Endodermal cell (in vitro differentiated cells): Measurements from ENCODE around the gene ASCL1. TPM values are rescaled to one million over a fixed set of nuclear protein-coding genes. Genes with fewer than 3 reads are reported as not detected.

Experiments
- DNase-seq: peaks from one replicate; pipeline ENCODE4 v3.0.0-alpha.2; 2017
- H3K27ac ChIP-seq: 2 replicates; pipeline ENCODE4 v1.5.1; 2013; ENCODE audit warnings: mild to moderate bottlenecking, low read depth, low read length, moderate library complexity
- H3K27me3 ChIP-seq: 2 replicates; pipeline ENCODE4 v1.6.1; 2013; ENCODE audit warnings: mild to moderate bottlenecking, low read length, moderate library complexity; ENCODE audit not compliant: insufficient read depth, control insufficient read depth, poor library complexity, severe bottlenecking
- H3K36me3 ChIP-seq: 2 replicates; pipeline ENCODE4 v1.7.0; 2013; ENCODE audit warnings: mild to moderate bottlenecking, low read length, moderate library complexity; ENCODE audit not compliant: control insufficient read depth, insufficient read depth
- H3K4me1 ChIP-seq: one replicate; pipeline ENCODE4 v1.7.0; 2013; ENCODE audit warnings: low read length; ENCODE audit not compliant: control insufficient read depth, insufficient read depth
- H3K4me3 ChIP-seq: 2 replicates; pipeline ENCODE4 v1.5.1; 2013; ENCODE audit warnings: mild to moderate bottlenecking, low read length, moderate library complexity
- H3K9ac ChIP-seq: 2 replicates; pipeline ENCODE4 v1.6.1; 2013; ENCODE audit warnings: mild to moderate bottlenecking, low read length, moderate library complexity; ENCODE audit not compliant: poor library complexity, severe bottlenecking; ENCODE audit errors: extremely low read depth
- H3K9me3 ChIP-seq: 2 replicates; pipeline ENCODE4 v1.6.1; 2013; ENCODE audit warnings: mild to moderate bottlenecking, low read length, moderate library complexity; ENCODE audit not compliant: control insufficient read depth
- H3K27ac Mint-ChIP-seq: 2 replicates; pipeline ENCODE4 v1.8.0; 2020; ENCODE audit warnings: mixed read lengths
- H3K27me3 Mint-ChIP-seq: 2 replicates; pipeline ENCODE4 v1.8.0; 2021; ENCODE audit warnings: mild to moderate bottlenecking, mixed read lengths; ENCODE audit not compliant: insufficient read depth
- H3K36me3 Mint-ChIP-seq: 2 replicates; pipeline ENCODE4 v1.8.0; 2020; ENCODE audit warnings: low read depth, mixed read lengths
- H3K4me1 Mint-ChIP-seq: 2 replicates; pipeline ENCODE4 v1.8.0; 2020; ENCODE audit warnings: mixed read lengths
- H3K4me3 Mint-ChIP-seq: 2 replicates; pipeline ENCODE4 v1.8.0; 2020; ENCODE audit warnings: mild to moderate bottlenecking, moderate library complexity, mixed read lengths
- H3K9me3 Mint-ChIP-seq: 2 replicates; pipeline ENCODE4 v1.8.0; 2020; ENCODE audit warnings: mild to moderate bottlenecking, mixed read lengths
- CTCF ChIP-seq: fragments of 200-600 bp; sonication (generic); conservative IDR thresholded peaks from 2 replicates; pipeline ENCODE4 v1.5.0; 2021; ENCODE audit warnings: antibody characterized with exemption, mild to moderate bottlenecking
- WGBS, 2 experiments: methylation state at CpG; one replicate each; pipeline versions ENCODE4 v1.1.5 to v1.1.7; 2013; ENCODE audit warnings: missing lambda C conversion rate in 2 of 2, mixed read lengths in 1 of 2; ENCODE audit not compliant: insufficient coverage in 1 of 2, insufficient read length in 1 of 2; 5-methylcytosine and 5-hydroxymethylcytosine counted together
- total RNA-seq, 2 donors: library from RNA; stranded (reverse); fragmentation: NEBNext Ultra II Directional in 1 of 2; extraction: Animal tissue kit (Norgen Biotek cat#: 25700) in 1 of 2; gene quantifications; 2 replicates in 1 of 2; 3 replicates in 1 of 2; pipeline ENCODE4 v1.2.1, GENCODE V29; 2021

ASCL1 gene
- total RNA-seq, 2 donors from 2014 or later, result not detected

- Mint-ChIP-seq H3K4me3 (no peak overlapping the region), H3K36me3 (no peaks in the 10 kb centered on the region), H3K4me1 (no peaks in the 10 kb centered on the region), H3K9me3 (no peaks in the 10 kb centered on the region), H3K27ac (no peak overlapping the region), H3K27me3 (peaks cover 4% of the 10 kb centered on the region)
- no peak overlapping the region for H3K4me3 ChIP-seq
- H3K36me3 ChIP-seq, result no peaks in the 10 kb centered on the region
- 77 to 83% methylated on average over 1 to 4 of the region's 4 CpGs for WGBS, 2 experiments
- no peak overlapping the region for H3K9ac ChIP-seq
- H3K27me3 ChIP-seq, result no peaks in the 10 kb centered on the region
- no peak overlapping the region for H3K27ac ChIP-seq
- no peak for TF ChIP-seq CTCF
- H3K4me1 ChIP-seq, result no peaks in the 10 kb centered on the region
- no peaks in the 10 kb centered on the region for H3K9me3 ChIP-seq
- no peak for DNase-seq
These were observed 46.7 kb upstream of the ASCL1 start for GRCh38 chr12:102910792-102911191.

GRCh38 chr12:102911320-102911719 is 46.2 kb upstream of the ASCL1 start:
- Mint-ChIP-seq H3K27ac (no peak overlapping the region), H3K4me3 (no peak overlapping the region), H3K9me3 (no peaks in the 10 kb centered on the region), H3K36me3 (no peaks in the 10 kb centered on the region), H3K4me1 (no peaks in the 10 kb centered on the region), H3K27me3 (peaks cover 4% of the 10 kb centered on the region)
- DNase-seq, result no peak
- Histone ChIP-seq H3K36me3 (no peaks in the 10 kb centered on the region), H3K27me3 (peaks cover 4% of the 10 kb centered on the region), H3K9ac (no peak overlapping the region), H3K9me3 (no peaks in the 10 kb centered on the region), H3K4me1 (no peaks in the 10 kb centered on the region), H3K4me3 (no peak overlapping the region), H3K27ac (no peak overlapping the region)
- WGBS, 2 experiments, result 90 to 100% methylated on average over 1 to 3 of the region's 3 CpGs
- no peak for TF ChIP-seq CTCF

GRCh38 chr12:102912258-102912657 is 45.2 kb upstream of the ASCL1 start:
- WGBS, 2 experiments, result 80% methylated on average over 1 of the region's 2 CpGs; no CpG with 5 or more reads in 1 of the 2 experiments
- TF ChIP-seq CTCF, result no peak

More at GRCh38 chr12:102912258-102912657, 45.2 kb upstream of the ASCL1 start:
- no peak overlapping the region for H3K27ac Mint-ChIP-seq
- H3K36me3 Mint-ChIP-seq, result no peaks in the 10 kb centered on the region
- H3K9me3 Mint-ChIP-seq, result no peaks in the 10 kb centered on the region
- no peak for DNase-seq
- H3K9me3 ChIP-seq, result no peaks in the 10 kb centered on the region
- H3K4me1 ChIP-seq, result no peaks in the 10 kb centered on the region
- H3K27me3 Mint-ChIP-seq, result peaks cover 9% of the 10 kb centered on the region
- no peaks in the 10 kb centered on the region for H3K4me1 Mint-ChIP-seq
- no peak overlapping the region for H3K4me3 Mint-ChIP-seq
- no peak overlapping the region for H3K4me3 ChIP-seq
- H3K27me3 ChIP-seq, result peaks cover 12% of the 10 kb centered on the region
- H3K36me3 ChIP-seq, result no peaks in the 10 kb centered on the region
- no peak overlapping the region for H3K27ac ChIP-seq
- no peak overlapping the region for H3K9ac ChIP-seq
